SKM-1 (cell line): Measurements from ENCODE around the gene YAE1.

Experiments
- DNase-seq: peaks from one replicate; lab custom pipeline; 2025; ENCODE audit not compliant: unreplicated experiment; lab: John Stamatoyannopoulos, UW

Gene YAE1

DNA sequence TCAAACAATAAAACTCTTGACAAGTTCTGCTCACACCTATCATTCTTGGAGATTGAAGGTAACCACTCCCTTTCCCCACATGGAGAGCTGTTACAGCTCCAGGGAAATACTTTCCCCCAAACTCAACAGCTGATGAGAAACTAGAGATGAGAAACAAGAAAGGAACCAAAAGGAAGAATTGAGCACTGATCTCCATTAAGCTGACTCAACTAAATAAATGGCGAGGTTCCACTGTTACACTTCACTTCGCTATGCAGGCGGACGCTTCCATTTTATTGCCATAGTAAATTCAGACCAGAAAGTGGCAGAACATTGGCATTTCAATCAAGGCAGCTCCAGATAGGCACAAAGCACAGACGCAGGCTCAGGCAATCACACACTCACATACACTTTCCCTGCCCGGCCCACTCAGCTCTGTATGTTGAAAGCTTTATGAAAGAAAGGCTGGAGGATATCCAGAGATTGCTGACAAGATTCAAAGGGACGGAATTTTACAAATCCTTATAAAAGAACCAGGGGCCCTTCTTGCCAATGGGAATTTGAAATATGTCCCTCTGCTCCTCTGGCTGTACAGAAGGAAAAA, 11.5 kb upstream of the YAE1 start:
- no peak for DNase-seq

DNA sequence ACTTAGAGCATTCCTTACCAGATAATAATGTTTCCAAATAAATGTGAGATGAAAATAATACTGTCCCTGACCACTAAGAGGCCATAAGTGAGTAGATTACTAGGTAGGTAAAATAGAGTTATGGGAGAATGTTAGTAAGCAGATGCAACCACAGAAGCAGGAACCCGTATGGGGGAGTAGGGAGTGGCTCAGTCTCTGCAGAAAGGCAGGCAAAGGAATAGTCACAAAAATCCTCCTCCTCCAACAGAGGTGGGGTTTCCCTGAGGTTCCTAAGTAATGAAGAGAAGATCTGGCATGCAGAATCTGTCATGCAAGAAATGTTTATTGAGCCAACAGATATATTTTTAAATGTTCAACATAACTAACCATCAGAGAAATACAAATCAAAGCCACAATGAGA, 9.0 kb upstream of the YAE1 start:
- no peak for DNase-seq

DNA sequence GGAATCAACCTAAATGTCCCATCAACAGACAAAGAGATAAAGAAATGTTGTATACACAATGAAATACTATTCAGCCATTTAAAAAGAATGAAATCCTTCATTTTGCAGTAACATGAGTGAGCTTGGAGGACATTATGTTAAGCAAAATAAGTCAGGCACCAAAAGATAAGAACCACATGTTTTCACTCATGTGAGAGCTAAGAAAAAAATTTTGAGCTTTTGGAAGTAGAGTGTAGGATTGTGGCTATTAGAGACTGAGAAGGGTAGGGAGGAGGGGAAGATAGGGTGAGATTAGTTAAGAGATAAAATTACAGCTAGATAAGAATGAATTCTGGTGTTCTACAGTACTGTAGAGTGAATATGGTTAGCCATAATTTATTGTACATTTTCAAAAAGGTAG, 8.3 kb upstream of the YAE1 start:
- DNase-seq = no peak

DNA sequence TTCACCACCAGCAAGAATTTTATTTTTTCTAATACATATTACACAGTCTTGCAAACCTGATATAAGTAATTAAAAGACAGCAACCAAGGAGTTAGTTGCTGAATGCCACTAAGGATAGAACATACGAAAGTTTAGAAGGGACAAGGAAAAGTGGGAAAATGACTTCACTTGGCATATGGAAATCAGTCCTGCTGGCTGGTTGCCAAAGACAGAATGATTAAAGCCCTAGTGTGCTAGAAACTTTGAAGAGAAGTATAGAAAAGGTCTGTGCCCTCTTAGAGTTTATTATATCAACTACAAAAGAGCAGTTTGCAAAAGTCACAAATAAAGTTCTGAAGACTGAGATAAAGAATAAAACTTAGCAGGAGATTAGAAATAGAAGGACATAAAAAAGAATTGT, 5.8 kb upstream of the YAE1 start:
- no peak for DNase-seq

DNA sequence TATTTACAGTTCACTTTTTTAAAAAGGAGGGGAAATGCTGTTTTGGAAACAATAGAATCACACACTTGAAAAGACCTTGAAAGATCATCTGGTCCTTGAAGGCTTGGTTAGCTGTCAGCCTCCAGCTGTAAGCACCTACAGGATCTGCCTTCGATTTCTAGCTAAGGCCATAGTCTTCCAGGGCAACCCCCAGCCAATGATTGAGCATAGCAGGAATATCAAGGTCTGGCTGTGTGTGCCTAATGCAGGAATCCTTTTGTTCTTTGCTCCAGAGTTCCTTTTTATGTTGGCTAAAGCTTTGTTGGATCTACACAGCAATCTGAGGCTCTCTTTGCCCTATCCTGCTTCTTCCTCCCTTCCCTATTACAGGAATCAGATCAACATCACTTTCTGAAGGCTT, 5.2 kb upstream of the YAE1 start:
- no peak for DNase-seq

DNA sequence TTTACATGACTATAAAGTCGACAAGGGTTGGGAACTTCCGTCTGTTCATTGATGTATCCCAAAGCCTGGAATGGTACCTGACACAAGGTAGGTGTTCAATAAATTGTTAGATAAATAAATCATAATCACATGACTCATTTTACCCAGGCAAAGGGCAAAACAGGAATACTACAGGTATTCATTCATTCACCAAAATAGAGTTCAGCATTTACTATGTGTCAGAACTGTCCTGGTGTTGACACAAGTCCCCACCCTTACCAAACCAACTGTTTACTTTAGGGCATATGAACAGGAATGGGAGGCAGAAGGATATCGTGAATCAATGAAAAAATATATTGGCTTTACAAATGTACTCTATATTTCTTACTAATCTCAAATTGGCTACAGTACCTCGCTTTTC, 666 bp upstream of the YAE1 start:
- no peak for DNase-seq

DNA sequence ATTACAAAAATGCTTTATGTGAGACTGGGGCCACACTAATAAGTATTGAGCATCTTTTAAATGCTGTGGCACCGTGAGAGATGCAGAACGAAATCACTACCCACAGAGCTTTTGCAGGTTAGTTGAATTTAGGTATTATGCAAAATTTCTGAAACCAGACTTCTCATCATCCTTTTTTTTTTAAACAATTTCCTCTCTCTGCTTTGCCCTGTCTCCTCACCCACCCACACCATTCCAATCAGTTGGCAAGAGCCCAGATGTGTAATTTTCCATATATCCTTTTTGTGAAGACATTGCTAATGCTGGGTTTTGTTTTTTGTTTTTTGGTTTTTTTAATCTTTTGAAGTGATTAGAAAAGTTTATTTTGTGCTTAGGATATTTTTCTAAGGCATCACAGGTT, 1.1 kb downstream of the YAE1 start:
- DNase-seq = no peak

DNA sequence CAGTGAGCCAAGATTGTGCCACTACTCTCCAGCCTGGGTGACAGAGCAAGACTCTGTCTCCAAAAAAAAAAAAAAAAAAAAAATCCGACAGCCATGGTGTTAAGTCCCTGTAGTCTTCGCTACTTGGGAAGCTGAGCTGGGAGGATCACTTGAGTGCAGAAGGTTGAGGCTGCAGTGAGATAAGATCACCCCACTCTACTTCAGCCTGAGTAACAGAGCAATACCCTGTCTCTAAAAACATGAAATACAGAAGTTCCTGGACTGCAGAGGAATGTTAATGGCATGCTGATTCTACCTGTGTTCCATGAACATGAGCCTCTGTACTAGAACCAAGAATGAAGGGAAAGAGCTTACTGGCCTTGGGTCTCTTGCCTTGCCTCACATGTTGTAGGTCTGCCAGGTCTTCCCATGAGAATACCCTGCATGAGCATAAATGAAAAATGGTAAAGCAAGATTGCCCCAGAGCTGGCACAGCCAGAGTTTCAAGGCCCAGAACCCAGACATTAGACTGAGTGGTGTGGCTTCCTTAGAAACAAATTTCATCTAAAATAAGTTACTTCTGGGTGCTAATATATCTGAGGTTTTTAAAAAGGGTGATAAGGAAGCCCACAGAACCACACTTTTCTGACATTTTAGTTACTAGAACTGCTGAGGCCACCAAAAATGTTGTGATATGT, 8.6 kb downstream of the YAE1 start:
- no peak for DNase-seq

DNA sequence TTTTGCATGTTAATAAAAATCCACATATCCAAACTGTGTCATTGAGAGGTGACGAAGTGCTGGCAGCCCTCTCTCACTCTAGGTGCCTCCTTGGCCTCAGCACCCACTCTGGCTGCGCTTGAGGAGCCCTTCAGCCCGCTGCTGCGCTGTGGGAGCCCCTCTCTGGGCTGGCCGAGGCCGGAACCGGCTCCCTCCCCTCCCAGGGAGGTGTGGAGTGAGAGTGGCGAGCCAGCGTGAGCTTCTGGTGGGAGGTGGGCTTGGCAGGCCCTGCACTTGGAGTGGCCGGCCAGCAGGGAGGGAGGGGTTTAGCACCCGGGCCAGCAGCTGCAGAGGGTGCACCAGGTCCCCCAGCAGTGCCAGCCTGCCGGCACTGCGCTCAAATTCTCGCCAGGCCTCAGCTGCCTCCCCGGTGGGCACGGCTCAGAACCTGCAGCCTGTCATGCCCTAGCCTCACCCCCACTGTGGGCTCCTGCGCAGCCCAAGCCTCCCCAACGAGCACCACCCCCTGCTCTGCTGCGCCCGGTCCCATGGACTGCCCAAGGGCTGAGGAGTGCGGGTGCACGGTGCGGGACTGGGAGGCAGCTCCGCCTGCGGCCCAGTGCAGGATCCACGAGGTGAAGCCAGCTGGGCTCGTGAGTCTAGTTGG, 11.1 kb downstream of the YAE1 start:
- DNase-seq = no peak

DNA sequence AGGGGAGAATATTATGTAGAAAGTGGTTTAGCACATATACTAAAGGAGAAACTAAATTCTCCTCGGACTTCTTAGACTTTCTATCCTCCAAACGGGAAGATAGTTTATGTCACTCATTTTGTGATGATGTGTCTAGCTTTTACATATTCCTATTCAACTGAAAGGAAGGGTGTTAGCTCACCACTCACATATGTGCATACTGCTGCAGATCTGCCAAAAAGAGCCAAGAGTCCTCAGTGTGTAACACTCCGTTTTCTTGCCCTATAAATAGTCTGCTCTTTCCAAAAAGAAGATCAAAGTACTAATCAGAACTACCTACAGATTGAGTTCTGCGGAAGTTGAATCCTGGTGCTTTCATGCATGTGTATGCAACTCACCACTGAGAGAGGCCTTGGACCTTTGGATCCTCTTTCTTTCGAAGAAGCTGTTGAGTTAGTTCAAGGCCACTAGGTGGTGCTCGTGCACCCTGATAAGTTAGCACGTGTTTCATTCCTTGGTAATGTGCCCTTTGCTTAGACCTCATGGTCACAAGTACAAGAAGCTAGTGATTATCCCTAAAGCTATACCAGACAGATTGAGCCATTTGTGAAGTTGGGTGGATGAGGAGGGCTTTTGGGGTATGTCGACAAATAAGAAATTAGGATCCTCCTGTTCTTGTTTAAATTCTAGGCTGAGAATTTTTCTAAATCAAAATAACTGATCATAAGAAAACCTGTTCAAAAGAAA, 14.1 kb downstream of the YAE1 start:
- peak; percentile 65 for DNase-seq

DNA sequence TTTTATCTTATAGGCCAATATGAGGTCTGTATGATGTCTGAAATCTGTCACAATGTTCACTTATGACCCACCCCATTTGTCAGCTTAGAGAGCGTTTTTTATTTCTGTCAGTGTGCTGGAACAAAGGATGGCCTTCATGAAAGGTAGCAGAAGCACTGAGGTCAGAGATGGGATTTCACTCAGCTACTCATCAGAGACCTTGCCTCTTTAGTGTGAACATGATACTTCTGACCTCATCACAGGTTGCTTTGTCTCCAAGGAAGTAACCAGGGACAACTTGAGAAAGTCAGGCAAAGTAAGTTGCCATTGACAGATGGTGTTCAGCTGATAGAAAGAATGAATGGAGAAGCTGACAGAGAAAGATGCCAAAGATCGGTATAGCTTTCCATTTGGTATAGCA, 16.3 kb downstream of the YAE1 start:
- DNase-seq = no peak

DNA sequence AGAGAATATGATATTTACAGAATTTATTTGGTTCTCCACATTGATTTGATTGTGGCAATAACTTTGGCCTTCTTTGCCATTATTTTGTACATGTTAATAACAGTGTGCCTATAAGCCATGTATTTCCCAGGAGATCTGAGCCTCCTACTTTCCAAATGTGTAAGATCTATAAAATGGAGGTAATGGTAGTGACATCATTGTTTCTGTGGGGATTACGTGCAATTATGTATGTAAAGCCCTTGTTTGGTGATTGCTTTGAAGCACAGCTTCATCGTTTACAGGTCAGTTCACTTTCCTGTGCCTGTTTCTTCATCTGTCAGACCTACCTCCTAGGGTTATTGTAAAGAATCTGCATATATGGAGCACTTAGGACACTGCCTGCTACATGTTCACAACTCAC, 17.3 kb downstream of the YAE1 start:
- no peak for DNase-seq

DNA sequence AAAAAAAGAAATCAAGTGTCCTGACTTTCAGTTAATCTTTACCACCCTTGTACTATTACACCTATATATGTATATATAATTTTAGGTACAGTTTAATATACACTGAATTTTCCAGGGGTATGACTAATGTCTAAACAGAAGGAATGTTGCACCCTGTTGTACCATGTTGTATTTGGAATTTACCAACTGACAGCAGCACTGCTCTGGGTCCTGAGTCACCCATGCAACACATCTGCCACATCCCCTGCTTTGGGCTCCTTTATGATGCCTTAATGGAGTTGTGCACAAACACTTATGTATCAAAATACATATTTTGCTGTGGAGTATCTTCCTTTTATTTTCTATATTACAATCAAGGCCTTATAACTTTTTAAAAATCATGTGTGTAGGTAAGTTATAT, 21.2 kb downstream of the YAE1 start:
- DNase-seq = no peak

DNA sequence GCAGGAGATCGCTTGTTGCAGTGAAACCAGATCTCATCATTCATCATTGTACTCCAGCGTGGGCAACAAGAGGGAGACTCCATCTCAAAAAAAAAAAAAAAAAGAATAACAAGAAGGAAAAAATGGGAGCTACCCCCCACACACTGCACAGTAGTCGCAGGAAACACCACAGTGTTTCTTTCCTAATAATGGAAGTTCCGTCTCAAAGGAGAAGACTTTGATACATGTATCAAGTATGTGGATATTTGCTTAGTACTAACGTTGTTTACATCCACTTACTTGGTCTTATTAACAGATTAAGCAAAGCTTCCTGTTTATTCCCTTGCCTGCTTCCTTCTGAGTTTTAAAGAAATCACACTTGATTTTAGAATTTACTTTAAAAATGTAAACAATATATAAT, 22.2 kb downstream of the YAE1 start:
- no peak for DNase-seq

DNA sequence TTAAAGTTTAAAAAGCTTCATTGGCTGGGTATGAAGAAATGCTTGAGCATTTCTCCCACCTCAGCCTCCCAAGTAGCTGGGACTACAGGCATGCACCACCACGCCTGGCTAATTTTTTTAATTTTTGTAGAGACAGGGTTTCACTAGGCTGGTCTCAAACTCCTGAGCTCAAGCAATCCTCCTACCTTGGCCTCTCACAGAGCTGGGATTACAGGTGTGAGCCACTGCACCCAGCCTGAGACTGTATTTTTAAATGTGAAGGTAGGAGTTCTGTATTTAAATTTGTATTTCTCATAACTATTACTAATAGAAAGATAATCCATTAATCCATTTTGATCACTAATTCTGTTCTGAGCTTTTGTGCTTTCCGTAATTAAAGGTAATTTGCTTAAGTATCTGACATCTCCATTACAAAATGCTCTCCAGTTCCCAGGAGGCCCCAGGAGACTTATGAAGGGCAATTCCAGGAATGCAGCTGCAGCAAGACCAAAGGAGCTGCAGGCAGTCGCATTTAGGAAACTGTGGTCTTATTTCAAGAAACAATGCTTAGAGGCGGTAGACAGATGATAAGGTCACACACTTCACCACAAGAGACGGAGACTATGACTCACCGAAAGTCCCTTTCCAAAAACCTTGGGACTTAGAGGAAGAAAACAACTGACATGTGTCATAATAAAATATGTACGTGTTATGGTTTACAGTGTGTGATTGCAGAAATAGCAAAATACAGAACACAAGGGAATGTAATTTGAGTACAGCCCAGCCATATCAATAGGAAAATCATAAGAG, 23.3 kb downstream of the YAE1 start:
- DNase-seq = peak; percentile 28

DNA sequence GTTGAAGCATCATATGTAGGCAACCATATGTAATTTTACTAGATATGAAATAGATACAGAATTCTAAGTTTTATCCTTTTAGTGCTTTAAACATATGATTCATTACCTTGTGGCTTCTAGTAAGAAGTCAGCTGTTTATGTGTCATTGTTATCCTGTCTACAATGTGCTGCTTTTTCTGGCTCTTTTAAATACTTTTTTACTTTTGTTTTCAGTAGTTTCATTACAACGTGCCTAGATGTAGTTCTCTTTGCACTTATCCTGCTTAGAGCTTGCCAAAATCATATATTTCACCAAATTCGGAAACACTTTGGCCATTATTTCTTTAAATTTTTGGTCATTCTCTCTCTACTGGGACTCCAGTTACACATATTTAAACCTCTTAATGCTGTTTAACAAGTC, 26.4 kb downstream of the YAE1 start:
- DNase-seq = no peak

DNA sequence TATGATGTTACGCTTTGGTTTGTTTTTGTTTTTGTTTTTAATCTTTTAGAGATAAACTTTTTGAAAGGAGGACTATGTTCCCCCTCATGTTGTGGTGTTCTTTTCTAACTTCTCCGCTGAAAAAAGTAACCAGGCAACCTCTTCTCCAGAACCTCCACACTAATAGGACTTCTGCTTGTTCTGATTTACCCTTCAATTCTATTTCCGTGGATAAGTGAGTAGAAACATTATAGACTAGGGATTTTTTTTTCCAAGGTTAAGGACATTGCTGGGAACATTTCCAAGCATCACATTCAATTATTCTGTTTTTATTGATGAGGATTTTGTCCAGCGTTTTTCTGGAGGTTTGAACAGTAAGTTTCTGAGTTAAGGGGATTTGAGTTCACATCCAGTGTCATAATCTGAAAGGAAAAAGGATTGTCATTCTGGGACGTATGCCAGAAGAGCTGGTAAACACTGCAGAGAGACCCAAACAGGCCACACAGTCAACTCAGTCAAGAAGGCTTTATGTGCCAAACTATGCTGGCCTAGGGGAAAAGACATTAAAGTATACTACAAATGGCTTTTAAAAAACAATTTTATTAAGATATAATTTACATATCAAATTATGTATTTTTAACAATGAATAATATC, 28.9 kb downstream of the YAE1 start:
- no peak for DNase-seq

DNA sequence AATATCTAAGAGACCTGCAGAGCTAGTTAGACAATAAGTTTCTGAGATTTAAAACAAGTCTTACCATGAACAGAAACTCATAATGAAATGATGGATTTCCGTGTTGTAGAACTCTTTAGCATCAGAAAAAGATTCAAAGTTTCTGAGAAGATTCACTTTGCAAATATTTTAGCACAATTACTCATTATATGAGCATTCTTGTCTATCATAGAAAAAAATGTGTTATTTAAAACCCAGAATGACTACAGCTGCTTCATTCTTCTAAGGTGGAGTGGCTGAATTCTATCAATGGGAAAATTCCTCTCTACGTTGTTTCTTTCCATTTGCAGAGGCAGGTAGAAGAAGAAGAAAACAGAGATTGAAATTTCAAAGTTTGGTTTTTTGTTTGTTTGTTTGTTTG, 36.1 kb downstream of the YAE1 start:
- DNase-seq = no peak

DNA sequence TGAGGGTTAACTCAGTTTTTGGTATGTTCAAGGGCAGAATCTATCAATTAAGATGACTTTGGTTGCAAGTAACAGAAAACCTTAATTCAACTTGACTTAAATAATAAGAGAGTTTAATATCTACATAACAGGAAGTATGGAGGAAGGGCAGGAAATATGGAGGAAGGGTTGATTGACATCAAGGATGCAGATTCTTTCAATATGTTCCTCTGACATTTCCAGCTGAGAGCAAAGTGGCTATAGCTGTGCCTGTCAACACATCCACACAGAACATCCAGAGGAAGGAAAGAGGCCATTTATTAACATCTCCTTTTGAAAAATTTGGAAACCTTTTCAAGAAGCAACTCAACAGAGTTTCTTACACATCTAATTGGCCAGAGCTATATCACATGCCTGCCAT, 37.7 kb downstream of the YAE1 start:
- no peak for DNase-seq

DNA sequence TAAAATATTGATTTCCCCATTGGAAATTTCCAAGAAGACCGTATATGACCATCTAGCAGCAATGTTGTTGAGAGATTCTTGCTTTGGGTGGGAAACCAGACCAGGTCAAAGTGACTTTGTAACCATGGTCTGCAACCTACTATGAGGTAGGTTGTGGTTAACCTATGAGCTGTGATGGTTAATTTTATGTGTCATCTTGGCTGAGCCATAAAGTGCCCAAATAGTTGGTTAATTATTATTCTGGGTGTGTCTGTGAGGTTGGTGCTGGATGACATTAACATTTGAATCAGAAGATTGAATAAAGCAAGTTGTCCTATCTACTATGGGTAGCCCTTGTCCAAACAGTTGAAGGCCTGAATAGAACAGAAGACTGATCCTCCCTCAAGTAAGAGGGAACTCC, 38.9 kb downstream of the YAE1 start:
- no peak for DNase-seq

DNA sequence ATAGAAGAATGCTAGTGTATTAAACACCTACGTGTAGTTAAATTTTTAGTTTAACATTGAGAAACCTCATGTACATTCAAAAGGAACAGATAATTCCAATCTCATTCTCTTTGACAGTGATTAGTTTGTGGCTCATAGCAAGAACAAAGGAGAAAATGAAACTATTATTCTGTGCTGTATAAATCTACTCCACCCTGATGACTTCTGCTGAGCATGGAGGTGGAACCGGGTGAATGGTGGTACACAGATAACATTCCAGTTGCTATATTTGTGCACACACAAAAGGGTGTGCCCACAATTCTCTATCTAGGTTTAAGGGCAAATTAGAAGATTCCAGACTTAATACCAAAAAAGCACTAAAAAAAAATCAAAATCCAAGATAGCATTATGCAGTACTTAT, 40.1 kb downstream of the YAE1 start:
- DNase-seq = no peak
